Fibroblast of lung (primary cell): Measurements from ENCODE around the gene RMC1. TPM values are rescaled to one million over a fixed set of nuclear protein-coding genes. Genes with fewer than 3 reads are reported as not detected.

ENCODE experiments used
- DNase-seq, 2 donors: peaks; one replicate each; pipeline versions ENCODE4 v3.0.0 to v3.0.0-alpha.2; 2010; ENCODE audit warnings: low read depth in 2 of 2
- H2AFZ ChIP-seq: 2 replicates; pipeline ENCODE4 v1.5.1; 2012; ENCODE audit warnings: low read length, control low read depth, inconsistent platforms
- H3K27ac ChIP-seq: 2 replicates; pipeline ENCODE4 v1.5.1; 2011; ENCODE audit warnings: low read length, control low read depth; ENCODE audit not compliant: insufficient read depth
- H3K27me3 ChIP-seq: 2 replicates; pipeline ENCODE4 v1.5.1; 2011; ENCODE audit warnings: mild to moderate bottlenecking, low read length; ENCODE audit not compliant: control insufficient read depth, insufficient read depth
- H3K36me3 ChIP-seq: 2 replicates; pipeline ENCODE4 v1.5.1; 2011; ENCODE audit warnings: low read length; ENCODE audit not compliant: control insufficient read depth, insufficient read depth
- H3K4me1 ChIP-seq: 2 replicates; pipeline ENCODE4 v1.5.1; 2011; ENCODE audit warnings: low read length; ENCODE audit not compliant: control insufficient read depth, insufficient read depth; ENCODE audit errors: extremely low read depth
- H3K4me2 ChIP-seq: 2 replicates; pipeline ENCODE4 v1.5.1; 2011; ENCODE audit warnings: low read length, control low read depth; ENCODE audit not compliant: insufficient read depth; ENCODE audit errors: extremely low read depth
- H3K4me3 ChIP-seq, 4 experiments: fragments of 200-600 bp in 1 of 4; sonication (generic) in 1 of 4; replicated peaks in 1 of 4; 2 replicates each; pipeline ENCODE4 v1.5.1; 2011 to 2016; ENCODE audit warnings: low read length in 4 of 4, low read depth in 3 of 4, mild to moderate bottlenecking in 3 of 4, control low read depth in 2 of 4, inconsistent platforms in 1 of 4, mixed read lengths in 1 of 4; ENCODE audit not compliant: insufficient read depth in 1 of 4; ENCODE audit errors: control extremely low read depth in 1 of 4
- H3K79me2 ChIP-seq: 2 replicates; pipeline ENCODE4 v1.5.1; 2012; ENCODE audit warnings: mild to moderate bottlenecking, low read length, inconsistent platforms; ENCODE audit not compliant: control insufficient read depth, insufficient read depth
- H3K9ac ChIP-seq: 2 replicates; pipeline ENCODE4 v1.5.1; 2011; ENCODE audit warnings: mild to moderate bottlenecking, low read length, control low read depth; ENCODE audit not compliant: insufficient read depth
- H3K9me3 ChIP-seq: 2 replicates; pipeline ENCODE4 v1.5.1; 2012; ENCODE audit warnings: low read depth, low read length; ENCODE audit not compliant: control insufficient read depth, insufficient read depth
- H4K20me1 ChIP-seq: 2 replicates; pipeline ENCODE4 v1.5.1; 2011; ENCODE audit warnings: low read length; ENCODE audit not compliant: control insufficient read depth, insufficient read depth; ENCODE audit errors: extremely low read depth
- CTCF ChIP-seq, 2 donors: IDR thresholded peaks in 1 of 2; conservative IDR thresholded peaks in 1 of 2; 1 replicate in 1 of 2; 2 replicates in 1 of 2; pipeline ENCODE4 v1.5.1; 2011 to 2012; ENCODE audit warnings: low read length in 2 of 2, control low read depth in 1 of 2, inconsistent platforms in 1 of 2, low read depth in 1 of 2, mild to moderate bottlenecking in 1 of 2
- EZH2 ChIP-seq: IDR thresholded peaks from 2 replicates; pipeline ENCODE4 v1.5.1; 2012; ENCODE audit warnings: low read length, control low read depth, mild to moderate bottlenecking; ENCODE audit errors: missing control alignments
- polyA plus RNA-seq, 2 donors: library from polyadenylated mRNA; depleted of rRNA in 1 of 2; stranded (reverse) in 1 of 2; unstranded in 1 of 2; fragments of >200 nt; gene quantifications; 2 replicates each; pipeline ENCODE4 v1.2.1, GENCODE V29; 2011 to 2012; ENCODE audit warnings: missing spikeins in 1 of 2
- total RNA-seq: library from RNA; depleted of rRNA; stranded (reverse); fragments of >200 nt; gene quantifications from 2 replicates; pipeline ENCODE4 v1.2.1, GENCODE V29; 2014

The RMC1 gene
- total and polyA plus RNA-seq, 2 donors (not counting 1 experiment from before 2014, with no cell fraction given), result 22.5 to 29.6 TPM

GRCh38 chr18:23471486-23471885, 31.8 kb upstream of the RMC1 start:
- Histone ChIP-seq H3K27ac (no peak overlapping the region), H3K9ac (no peak overlapping the region), H3K4me2 (no peak overlapping the region), H4K20me1 (no peaks in the 10 kb centered on the region), H3K27me3 (no peaks in the 10 kb centered on the region), H3K79me2 (no peaks in the 10 kb centered on the region), H3K4me3 (no peak overlapping the region), H3K4me1 (no peaks in the 10 kb centered on the region), H3K36me3 (peaks cover 16% of the 10 kb centered on the region), H2AFZ (no peak overlapping the region), H3K9me3 (no peaks in the 10 kb centered on the region)
- DNase-seq, result no peak
- TF ChIP-seq CTCF (conservative IDR thresholded peaks at IDR 0.05 in 1 of 2, IDR thresholded peaks at IDR 0.05 in 1 of 2; ENCODE audit: low read depth in 1 of 2, low read length in 2 of 2) (no peak), EZH2 (no peak)

- H4K20me1 ChIP-seq, result no peaks in the 10 kb centered on the region
- TF ChIP-seq EZH2 (no peak), CTCF (conservative IDR thresholded peaks at IDR 0.05 in 1 of 2, IDR thresholded peaks at IDR 0.05 in 1 of 2; ENCODE audit: low read depth in 1 of 2, low read length in 2 of 2) (no peak)
- no peaks in the 10 kb centered on the region for H3K9me3 ChIP-seq
- H3K4me1 ChIP-seq, result no peaks in the 10 kb centered on the region
- peaks cover 12% of the 10 kb centered on the region for H3K36me3 ChIP-seq
- H3K27ac ChIP-seq, result no peak overlapping the region
- no peaks in the 10 kb centered on the region for H3K27me3 ChIP-seq
- H3K4me3 ChIP-seq, result no peak overlapping the region
- DNase-seq, result no peak
- H3K79me2 ChIP-seq, result no peaks in the 10 kb centered on the region
- H3K9ac ChIP-seq, result no peak overlapping the region
- no peak overlapping the region for H2AFZ ChIP-seq
- no peak overlapping the region for H3K4me2 ChIP-seq
Observed at GRCh38 chr18:23479829-23480505, 23.3 kb upstream of the RMC1 start.

GRCh38 chr18:23484561-23485182, 18.6 kb upstream of the RMC1 start:
- Histone ChIP-seq H3K4me1 (peaks cover 5% of the 10 kb centered on the region), H3K27me3 (no peaks in the 10 kb centered on the region), H3K27ac (no peak overlapping the region), H3K9ac (no peak overlapping the region), H2AFZ (no peak overlapping the region), H3K9me3 (no peaks in the 10 kb centered on the region), H3K4me2 (no peak overlapping the region), H3K4me3 (no peak overlapping the region), H3K36me3 (peaks cover 5% of the 10 kb centered on the region), H4K20me1 (no peaks in the 10 kb centered on the region), H3K79me2 (no peaks in the 10 kb centered on the region)
- no peak for TF ChIP-seq CTCF (conservative IDR thresholded peaks at IDR 0.05 in 1 of 2, IDR thresholded peaks at IDR 0.05 in 1 of 2; ENCODE audit: low read depth in 1 of 2, low read length in 2 of 2)
- TF ChIP-seq EZH2, result no peak
- DNase-seq, result no peak
